Uterus (tissue), 2 donors: ENCODE data around the gene NFX1.

Experiments used
- CTCF ChIP-seq, 4 experiments: fragments of 200-600 bp in 2 of 4; fragments of 450-650 bp in 2 of 4; sonication (generic) in 2 of 4; IDR thresholded peaks; one replicate each; pipeline ENCODE4 v1.5.1; 2016 to 2019; ENCODE audit warnings: antibody characterized with exemption in 4 of 4, mild to moderate bottlenecking in 2 of 4, moderate library complexity in 1 of 4
- POLR2A ChIP-seq, 2 donors: fragments of 450-650 bp; IDR thresholded peaks; one replicate each; pipeline ENCODE4 v1.6.1; 2016; ENCODE audit warnings: antibody characterized with exemption in 2 of 2, mild to moderate bottlenecking in 1 of 2, moderate library complexity in 1 of 2

GRCh38 chr9:33344145-33344544 lies 53.8 kb downstream of the NFX1 start:
- no peak for TF ChIP-seq CTCF (IDR thresholded peaks at IDR 0.05)
- TF ChIP-seq POLR2A (IDR thresholded peaks at IDR 0.05), result no peak
